Skeletal muscle tissue (tissue), 4 donors: ENCODE measurements around the gene ADAMTS14. TPM values are rescaled to one million over a fixed set of nuclear protein-coding genes. Genes with fewer than 3 reads are reported as not detected.
"Not testable (repeated sequence)": the region's sequence is repeated elsewhere in the genome, so short reads cannot be mapped to it uniquely, and the experiment has no call there.

Source experiments
- H3K27ac ChIP-seq: one replicate; pipeline ENCODE4 v1.7.0; 2013; ENCODE audit warnings: mild to moderate bottlenecking, low read depth, low read length, inconsistent platforms
- H3K27me3 ChIP-seq, 3 donors: one replicate each; pipeline ENCODE4 v1.7.0; 2013; ENCODE audit warnings: low read length in 3 of 3; ENCODE audit not compliant: control insufficient read depth in 3 of 3, insufficient read depth in 3 of 3
- H3K36me3 ChIP-seq, 3 donors: one replicate each; pipeline ENCODE4 v1.7.0; 2013; ENCODE audit warnings: low read length in 3 of 3; ENCODE audit not compliant: control insufficient read depth in 3 of 3, insufficient read depth in 3 of 3
- H3K4me1 ChIP-seq, 3 donors: one replicate each; pipeline ENCODE4 v1.7.0; 2013; ENCODE audit warnings: low read length in 3 of 3, mild to moderate bottlenecking in 3 of 3; ENCODE audit not compliant: control insufficient read depth in 3 of 3, insufficient read depth in 3 of 3
- H3K4me3 ChIP-seq, 3 donors: one replicate each; pipeline ENCODE4 v1.7.0; 2013; ENCODE audit warnings: low read length in 3 of 3
- H3K9ac ChIP-seq, 3 donors: one replicate each; pipeline ENCODE4 v1.7.0; 2013; ENCODE audit warnings: low read length in 3 of 3, mild to moderate bottlenecking in 3 of 3, moderate library complexity in 2 of 3, low read depth in 1 of 3
- H3K9me3 ChIP-seq, 3 donors: one replicate each; pipeline ENCODE4 v1.7.0; 2013; ENCODE audit warnings: low read length in 3 of 3; ENCODE audit not compliant: control insufficient read depth in 3 of 3
- total RNA-seq: library from RNA; depleted of rRNA; stranded (reverse); fragments of >200 nt; gene quantifications from one replicate; pipeline ENCODE4 v1.2.3, GENCODE V29; 2014
- donor health status: Osteomylitis.

Gene ADAMTS14, protein sequence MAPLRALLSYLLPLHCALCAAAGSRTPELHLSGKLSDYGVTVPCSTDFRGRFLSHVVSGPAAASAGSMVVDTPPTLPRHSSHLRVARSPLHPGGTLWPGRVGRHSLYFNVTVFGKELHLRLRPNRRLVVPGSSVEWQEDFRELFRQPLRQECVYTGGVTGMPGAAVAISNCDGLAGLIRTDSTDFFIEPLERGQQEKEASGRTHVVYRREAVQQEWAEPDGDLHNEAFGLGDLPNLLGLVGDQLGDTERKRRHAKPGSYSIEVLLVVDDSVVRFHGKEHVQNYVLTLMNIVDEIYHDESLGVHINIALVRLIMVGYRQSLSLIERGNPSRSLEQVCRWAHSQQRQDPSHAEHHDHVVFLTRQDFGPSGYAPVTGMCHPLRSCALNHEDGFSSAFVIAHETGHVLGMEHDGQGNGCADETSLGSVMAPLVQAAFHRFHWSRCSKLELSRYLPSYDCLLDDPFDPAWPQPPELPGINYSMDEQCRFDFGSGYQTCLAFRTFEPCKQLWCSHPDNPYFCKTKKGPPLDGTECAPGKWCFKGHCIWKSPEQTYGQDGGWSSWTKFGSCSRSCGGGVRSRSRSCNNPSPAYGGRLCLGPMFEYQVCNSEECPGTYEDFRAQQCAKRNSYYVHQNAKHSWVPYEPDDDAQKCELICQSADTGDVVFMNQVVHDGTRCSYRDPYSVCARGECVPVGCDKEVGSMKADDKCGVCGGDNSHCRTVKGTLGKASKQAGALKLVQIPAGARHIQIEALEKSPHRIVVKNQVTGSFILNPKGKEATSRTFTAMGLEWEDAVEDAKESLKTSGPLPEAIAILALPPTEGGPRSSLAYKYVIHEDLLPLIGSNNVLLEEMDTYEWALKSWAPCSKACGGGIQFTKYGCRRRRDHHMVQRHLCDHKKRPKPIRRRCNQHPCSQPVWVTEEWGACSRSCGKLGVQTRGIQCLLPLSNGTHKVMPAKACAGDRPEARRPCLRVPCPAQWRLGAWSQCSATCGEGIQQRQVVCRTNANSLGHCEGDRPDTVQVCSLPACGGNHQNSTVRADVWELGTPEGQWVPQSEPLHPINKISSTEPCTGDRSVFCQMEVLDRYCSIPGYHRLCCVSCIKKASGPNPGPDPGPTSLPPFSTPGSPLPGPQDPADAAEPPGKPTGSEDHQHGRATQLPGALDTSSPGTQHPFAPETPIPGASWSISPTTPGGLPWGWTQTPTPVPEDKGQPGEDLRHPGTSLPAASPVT
- total RNA-seq = 5.7 TPM

GRCh38 chr10:70672165-70673042 lies at the start of gene ADAMTS14:
ADAMTS14 (plus strand) TSS chr10:70672506; CDS start chr10:70672803, 297 bp downstream.
- H3K9ac ChIP-seq = peak within 1 kb of the TSS in 1 of 3 donors; percentile 70
- no peak within 1 kb of the TSS for H3K27ac ChIP-seq
- peak within 1 kb of the TSS; percentile 46 to 61 (median 56) for H3K4me3 ChIP-seq
- H3K9me3 ChIP-seq = no peaks in the 10 kb centered on the region
- no peaks in the 10 kb centered on the region for H3K36me3 ChIP-seq
- peaks cover 9 to 11% (median 9%) of the 10 kb centered on the region in 3 donors for H3K27me3 ChIP-seq
- peaks cover 21 to 35% (median 30%) of the 10 kb centered on the region in 3 donors for H3K4me1 ChIP-seq

GRCh38 chr10:70622541-70622940 lies 49.8 kb upstream of the ADAMTS14 start:
- H3K4me3 ChIP-seq = no peak overlapping the region
- no peaks in the 10 kb centered on the region for H3K4me1 ChIP-seq
- no peaks in the 10 kb centered on the region for H3K36me3 ChIP-seq

GRCh38 chr10:70622981-70623844 lies 49.1 kb upstream of the ADAMTS14 start:
- no peak overlapping the region for H3K9ac ChIP-seq

More at GRCh38 chr10:70622541-70622940, 49.8 kb upstream of the ADAMTS14 start:
- Histone ChIP-seq H3K27me3 (peaks cover 0 to 3% (median 0%) of the 10 kb centered on the region in 3 donors), H3K9ac (no peak overlapping the region), H3K27ac (no peak overlapping the region), H3K9me3 (peaks cover 0 to 9% (median 0%) of the 10 kb centered on the region in 3 donors)

GRCh38 chr10:70626056-70626455 lies 46.2 kb upstream of the ADAMTS14 start:
- no peaks in the 10 kb centered on the region for H3K4me1 ChIP-seq
- peaks cover 0 to 3% (median 0%) of the 10 kb centered on the region in 3 donors for H3K9me3 ChIP-seq
- peaks cover 0 to 3% (median 0%) of the 10 kb centered on the region in 3 donors for H3K27me3 ChIP-seq
- H3K27ac ChIP-seq = no peak overlapping the region
- no peak overlapping the region for H3K9ac ChIP-seq
- H3K4me3 ChIP-seq = no peak overlapping the region
- no peaks in the 10 kb centered on the region for H3K36me3 ChIP-seq

More at GRCh38 chr10:70622981-70623844, 49.1 kb upstream of the ADAMTS14 start:
- Histone ChIP-seq H3K4me3 (no peak overlapping the region), H3K4me1 (no peaks in the 10 kb centered on the region), H3K27ac (no peak overlapping the region), H3K27me3 (peaks cover 0 to 3% (median 0%) of the 10 kb centered on the region in 3 donors), H3K36me3 (no peaks in the 10 kb centered on the region), H3K9me3 (peaks cover 0 to 12% (median 0%) of the 10 kb centered on the region in 3 donors)

- no peaks in the 10 kb centered on the region for H3K4me1 ChIP-seq
- H3K27me3 ChIP-seq = no peaks in the 10 kb centered on the region
- H3K27ac ChIP-seq = no peak overlapping the region
- H3K9ac ChIP-seq = no peak overlapping the region
- no peaks in the 10 kb centered on the region for H3K36me3 ChIP-seq
- H3K9me3 ChIP-seq = peaks cover 0 to 3% (median 0%) of the 10 kb centered on the region in 3 donors
- H3K4me3 ChIP-seq = no peak overlapping the region
These were observed 43.0 kb upstream of the ADAMTS14 start for GRCh38 chr10:70629338-70629737.

GRCh38 chr10:70631735-70632134 lies 40.6 kb upstream of the ADAMTS14 start:
- H3K4me3 ChIP-seq, H3K4me1 ChIP-seq, H3K27ac ChIP-seq, H3K36me3 ChIP-seq, H3K9ac ChIP-seq, H3K9me3 ChIP-seq, H3K27me3 ChIP-seq: not testable (repeated sequence)

- no peaks in the 10 kb centered on the region for H3K4me1 ChIP-seq
- H3K9ac ChIP-seq = no peak overlapping the region
- no peaks in the 10 kb centered on the region for H3K9me3 ChIP-seq
- no peak overlapping the region for H3K27ac ChIP-seq
- no peak overlapping the region for H3K4me3 ChIP-seq
- no peaks in the 10 kb centered on the region for H3K27me3 ChIP-seq
- H3K36me3 ChIP-seq = no peaks in the 10 kb centered on the region
These were observed 38.3 kb upstream of the ADAMTS14 start for GRCh38 chr10:70634011-70634410.

- not testable (repeated sequence) for H3K9me3 ChIP-seq, H3K36me3 ChIP-seq, H3K27ac ChIP-seq, H3K27me3 ChIP-seq, H3K9ac ChIP-seq, H3K4me3 ChIP-seq, H3K4me1 ChIP-seq
These were observed 37.8 kb upstream of the ADAMTS14 start for GRCh38 chr10:70634515-70634914.
